GM12878 (cell line): Measurements from ENCODE around the gene HOPX. TPM values are rescaled to one million over a fixed set of nuclear protein-coding genes. Genes with fewer than 3 reads are reported as not detected.

Experiments
- ATAC-seq: fragments of 200-7000 bp; cut with Tn5 transposase; 3 replicates; pipeline ENCODE4 v1.9.1; 2020; ENCODE audit warnings: mild to moderate bottlenecking, moderate library complexity
- BruUV-seq: library from RNA; stranded (reverse); fragments of 400-500 nt; replicated peaks from 2 replicates; lab custom pipeline; 2021; lab: Mats Ljungman, UMichigan
- CTCF ChIA-PET: fragments of 300-600 bp; sonication (Branson Sonifier 250); formaldehyde crosslinking; extraction: SDS; loops from one replicate; lab custom pipeline; 2021; ENCODE audit warnings: inconsistent platforms; lab: Yijun Ruan, JAX
- POLR2A ChIA-PET: fragments of 350-600 bp; formaldehyde crosslinking; extraction: SDS; loops from one replicate; lab custom pipeline; 2021; ENCODE audit warnings: inconsistent platforms; lab: Charles Lee
- RAD21 ChIA-PET: fragments of 300-600 bp; sonication (Branson Sonifier 250); formaldehyde crosslinking; loops from one replicate; lab custom pipeline; 2023; ENCODE audit warnings: antibody characterized with exemption; ENCODE audit not compliant: unreplicated experiment; lab: Charles Lee
- SMC1A ChIA-PET: fragments of 300-600 bp; sonication (Branson Sonifier 250); formaldehyde crosslinking; loops from one replicate; lab custom pipeline; 2023; ENCODE audit not compliant: unreplicated experiment, uncharacterized antibody; lab: Charles Lee
- DNase-seq: peaks from one replicate; pipeline ENCODE4 v3.0.0-alpha.2; 2011; ENCODE audit warnings: low read depth, low spot score
- FAIRE-seq: peaks from 3 replicates; lab custom pipeline; 2011; peaks lifted over from hg19 to GRCh38; lab: Jason Lieb, UNC
- H2AFZ ChIP-seq: 2 replicates; pipeline ENCODE4 v1.6.0; 2011; ENCODE audit warnings: low read depth, low read length, control low read depth; ENCODE audit not compliant: control insufficient read depth
- H3K27ac ChIP-seq: 2 replicates; pipeline ENCODE4 v1.5.1; 2011; ENCODE audit warnings: control low read depth; ENCODE audit not compliant: control insufficient read depth, insufficient read depth
- H3K27me3 ChIP-seq, 2 experiments: replicated peaks in 1 of 2; 2 replicates each; pipeline versions ENCODE4 v1.6.0 to v1.6.1; 2011; ENCODE audit warnings: low read length in 1 of 2; ENCODE audit not compliant: control insufficient read depth in 2 of 2, insufficient read depth in 2 of 2
- H3K36me3 ChIP-seq, 2 experiments: 2 replicates each; pipeline ENCODE4 v1.5.1; 2011; ENCODE audit warnings: low read length in 1 of 2; ENCODE audit not compliant: control insufficient read depth in 2 of 2, insufficient read depth in 2 of 2
- H3K4me1 ChIP-seq: 2 replicates; pipeline ENCODE4 v1.6.1; 2011; ENCODE audit warnings: mild to moderate bottlenecking, low read length, moderate library complexity, mixed read lengths; ENCODE audit not compliant: control insufficient read depth, insufficient read depth
- H3K4me2 ChIP-seq: 2 replicates; pipeline ENCODE4 v1.6.0; 2011; ENCODE audit warnings: control low read depth; ENCODE audit not compliant: control insufficient read depth, insufficient read depth
- H3K4me3 ChIP-seq: fragments of 200-600 bp; sonication (generic); 2 replicates; pipeline ENCODE4 v1.5.1; 2016
- H3K79me2 ChIP-seq: 2 replicates; pipeline ENCODE4 v1.6.0; 2011; ENCODE audit warnings: low read length; ENCODE audit not compliant: control insufficient read depth, insufficient read depth
- H3K9ac ChIP-seq: 2 replicates; pipeline ENCODE4 v1.8.0; 2011; ENCODE audit warnings: low read length, control low read depth, mixed read lengths; ENCODE audit not compliant: control insufficient read depth, insufficient read depth
- H3K9me3 ChIP-seq: replicated peaks from 3 replicates; pipeline ENCODE4 v1.5.1; 2011; ENCODE audit warnings: mild to moderate bottlenecking, low read length; ENCODE audit not compliant: control insufficient read depth, insufficient read depth
- H4K20me1 ChIP-seq: 2 replicates; pipeline ENCODE4 v1.6.0; 2011; ENCODE audit not compliant: control insufficient read depth, insufficient read depth
- CHD2 ChIP-seq: IDR thresholded peaks from 2 replicates; pipeline ENCODE4 v1.6.1; 2011; ENCODE audit warnings: low read depth, low read length, improper control_type of control experiment, borderline replicate concordance
- EED ChIP-seq: sonication (generic); IDR thresholded peaks from 2 replicates; pipeline ENCODE4 v1.6.1; 2016; ENCODE audit warnings: antibody characterized with exemption, low read depth
- EP300 ChIP-seq, 2 experiments: fragments of 150-350 bp in 1 of 2; IDR thresholded peaks; 2 replicates each; pipeline ENCODE4 v1.6.1; 2011 to 2012; ENCODE audit warnings: low read depth in 2 of 2, low read length in 2 of 2, borderline replicate concordance in 1 of 2, improper control_type of control experiment in 1 of 2, inconsistent platforms in 1 of 2; ENCODE audit not compliant: control insufficient read depth in 1 of 2
- EZH2 ChIP-seq: IDR thresholded peaks from 2 replicates; pipeline ENCODE4 v1.6.1; 2012; ENCODE audit warnings: low read depth, mild to moderate bottlenecking, control low read depth, inconsistent platforms, low read length, borderline replicate concordance; ENCODE audit not compliant: control insufficient read depth
- IKZF1 ChIP-seq: fragments of 450-650 bp; conservative IDR thresholded peaks from 2 replicates; pipeline ENCODE4 v1.6.1; 2017; ENCODE audit warnings: antibody characterized with exemption, mild to moderate bottlenecking
- KAT2A ChIP-seq: conservative IDR thresholded peaks from 2 replicates; pipeline ENCODE4 v1.6.1; 2011; ENCODE audit warnings: low read depth, low read length; ENCODE audit not compliant: control insufficient read depth
- NFYA ChIP-seq: IDR thresholded peaks from 2 replicates; pipeline ENCODE4 v1.6.1; 2011; ENCODE audit warnings: low read depth, mild to moderate bottlenecking, low read length, improper control_type of control experiment, borderline replicate concordance
- POLR2AphosphoS5 ChIP-seq: IDR thresholded peaks from 2 replicates; pipeline ENCODE4 v1.6.1; 2011; ENCODE audit warnings: mild to moderate bottlenecking, low read length, inconsistent platforms
- RELA ChIP-seq: fragments of 450-650 bp; IDR thresholded peaks from 2 replicates; pipeline ENCODE4 v1.8.0; 2014; ENCODE audit warnings: borderline replicate concordance; ENCODE audit not compliant: partially characterized antibody
- TCF3 ChIP-seq: IDR thresholded peaks from 2 replicates; pipeline ENCODE4 v1.6.1; 2012; ENCODE audit warnings: low read depth, mild to moderate bottlenecking, low read length, borderline replicate concordance; ENCODE audit not compliant: insufficient read depth
- ZBTB4 ChIP-seq: fragments of 450-650 bp; formaldehyde crosslinking; IDR thresholded peaks from 2 replicates; pipeline ENCODE4 v1.4.0; 2022; ENCODE audit warnings: mild to moderate bottlenecking, moderate library complexity
- ZZZ3 ChIP-seq: IDR thresholded peaks from 2 replicates; pipeline ENCODE4 v1.6.1; 2011; ENCODE audit warnings: low read depth; ENCODE audit not compliant: control insufficient read depth, insufficient read length
- WGBS: methylation state at CpG from one replicate; pipeline ENCODE4 v1.1.6; 2016; ENCODE audit warnings: low lambda C conversion rate; ENCODE audit not compliant: insufficient replicate concordance, insufficient coverage; ENCODE audit errors: missing lambda C conversion rate; 5-methylcytosine and 5-hydroxymethylcytosine counted together
- in situ Hi-C: fragments of 300-500 bp; cut with MboI; formaldehyde crosslinking; loops from 9 replicates; pipeline ENCODE4 v1.14.3; 2018; ENCODE audit warnings: mixed read lengths
- intact Hi-C: fragments of 100-400 bp; cut with micrococcal nuclease; formaldehyde crosslinking; loops from one replicate; pipeline ENCODE4 v1.14.2; 2022; ENCODE audit not compliant: unreplicated experiment
- polyA plus RNA-seq, 11 experiments: library from polyadenylated mRNA; depleted of rRNA in 4 of 11; unstranded in 6 of 11; stranded (reverse) in 5 of 11; fragments of >200 nt; fragmentation: Nextera tagmentation in 4 of 11; fragmentation: Illumina TruSeq in 1 of 11; extraction: Ambion mirVana in 4 of 11; extraction: Trizol in 1 of 11; gene quantifications; 1 replicate in 1 of 11; 2 replicates in 10 of 11; pipeline versions ENCODE4 v1.2.1 to v1.2.3, GENCODE V29; 2011 to 2016; ENCODE audit warnings: inconsistent platforms in 2 of 11, missing spikeins in 2 of 11, low read depth in 1 of 11
- total RNA-seq, 4 experiments: library from RNA; depleted of rRNA in 3 of 4; stranded (reverse); fragments of >200 nt in 3 of 4; fragmentation: Illumina TruSeq in 1 of 4; extraction: Trizol in 1 of 4; gene quantifications; 2 replicates each; pipeline versions ENCODE4 v1.2.1 to v1.2.3, GENCODE V29; 2013 to 2021
- TF ChIP-seq, protein P1 (sequence below): IDR thresholded peaks from 2 replicates; pipeline ENCODE4 v1.6.1; 2011; ENCODE audit warnings: low read depth, mild to moderate bottlenecking, low read length, moderate library complexity, borderline replicate concordance; ENCODE audit errors: extremely low read depth
- TF ChIP-seq, protein P2 (sequence below): fragments of 450-650 bp; IDR thresholded peaks from 2 replicates; pipeline ENCODE4 v1.6.1; 2018; ENCODE audit warnings: mild to moderate bottlenecking, low read depth, moderate library complexity; ENCODE audit not compliant: partially characterized antibody
- TF ChIP-seq, protein P3 (sequence below): IDR thresholded peaks from 2 replicates; pipeline ENCODE4 v1.6.1; 2012; ENCODE audit warnings: low read depth, low read length, improper control_type of control experiment

Gene HOPX
- total and polyA plus RNA-seq, 10 of the 15 experiments (the other 5 are each of a cell fraction or from before 2014, with no cell fraction given): 0.11 to 0.40 (median 0.23) TPM; not detected in 4

DNA sequence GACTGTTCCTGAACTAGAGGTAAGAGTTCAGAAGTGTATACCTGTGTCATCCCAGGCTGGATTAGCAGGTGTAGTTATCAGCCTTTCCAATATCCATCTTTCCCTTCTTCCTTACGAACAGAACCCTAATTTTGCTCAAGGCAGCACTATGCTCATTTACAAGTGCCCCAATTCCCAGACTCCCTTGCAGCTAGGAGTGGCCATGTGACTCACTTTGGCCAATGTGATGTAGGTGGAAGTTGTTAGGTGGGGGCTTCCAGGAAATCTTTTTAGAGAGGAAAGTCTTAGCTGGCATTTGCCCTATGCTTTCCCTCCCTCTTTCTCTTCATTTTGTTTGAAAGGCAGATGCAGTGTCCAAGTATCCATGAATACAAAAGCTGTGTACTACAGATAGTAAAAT lies 34.8 kb downstream of the HOPX start:
- Histone ChIP-seq H3K4me3 (no peak overlapping the region), H3K9ac (no peak overlapping the region), H3K9me3 (no peaks in the 10 kb centered on the region; the same call in 2 of the 3 replicates), H3K4me1 (peaks cover 5% of the 10 kb centered on the region; the same call in 1 of the 2 replicates), H3K36me3 (no peaks in the 10 kb centered on the region), H3K27me3 (no peaks in the 10 kb centered on the region; a peak in 1 of 4 replicates), H3K79me2 (no peaks in the 10 kb centered on the region), H3K4me2 (no peak overlapping the region), H2AFZ (no peak overlapping the region), H4K20me1 (no peaks in the 10 kb centered on the region), H3K27ac (no peak overlapping the region)
- 0% methylated on average over 1 of the region's 1 CpG for WGBS
- SMC1A ChIA-PET: no interaction called here
- in situ Hi-C loops (no loop called here), intact Hi-C loops (no loop called here)
- CTCF ChIA-PET: no interaction called here
- no TSS peak for BruUV-seq
- FAIRE-seq (no peak), ATAC-seq (no peak), DNase-seq (no peak)
- POLR2A ChIA-PET: no interaction called here
- no peak for TF ChIP-seq EZH2
- no peak for TF ChIP-seq ZBTB4 (CRISPR knock-in tag)
- TF ChIP-seq, protein P1, sequence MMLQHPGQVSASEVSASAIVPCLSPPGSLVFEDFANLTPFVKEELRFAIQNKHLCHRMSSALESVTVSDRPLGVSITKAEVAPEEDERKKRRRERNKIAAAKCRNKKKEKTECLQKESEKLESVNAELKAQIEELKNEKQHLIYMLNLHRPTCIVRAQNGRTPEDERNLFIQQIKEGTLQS: no peak
- TF ChIP-seq EP300 (IDR thresholded peaks at IDR 0.05; ENCODE audit: borderline replicate concordance in 1 of 2, control insufficient read depth in 1 of 2, low read depth in 2 of 2, low read length in 2 of 2): no peak
- no peak for TF ChIP-seq RELA
- TF ChIP-seq EED: no peak
- TF ChIP-seq NFYA: no peak
- TF ChIP-seq, protein P2, sequence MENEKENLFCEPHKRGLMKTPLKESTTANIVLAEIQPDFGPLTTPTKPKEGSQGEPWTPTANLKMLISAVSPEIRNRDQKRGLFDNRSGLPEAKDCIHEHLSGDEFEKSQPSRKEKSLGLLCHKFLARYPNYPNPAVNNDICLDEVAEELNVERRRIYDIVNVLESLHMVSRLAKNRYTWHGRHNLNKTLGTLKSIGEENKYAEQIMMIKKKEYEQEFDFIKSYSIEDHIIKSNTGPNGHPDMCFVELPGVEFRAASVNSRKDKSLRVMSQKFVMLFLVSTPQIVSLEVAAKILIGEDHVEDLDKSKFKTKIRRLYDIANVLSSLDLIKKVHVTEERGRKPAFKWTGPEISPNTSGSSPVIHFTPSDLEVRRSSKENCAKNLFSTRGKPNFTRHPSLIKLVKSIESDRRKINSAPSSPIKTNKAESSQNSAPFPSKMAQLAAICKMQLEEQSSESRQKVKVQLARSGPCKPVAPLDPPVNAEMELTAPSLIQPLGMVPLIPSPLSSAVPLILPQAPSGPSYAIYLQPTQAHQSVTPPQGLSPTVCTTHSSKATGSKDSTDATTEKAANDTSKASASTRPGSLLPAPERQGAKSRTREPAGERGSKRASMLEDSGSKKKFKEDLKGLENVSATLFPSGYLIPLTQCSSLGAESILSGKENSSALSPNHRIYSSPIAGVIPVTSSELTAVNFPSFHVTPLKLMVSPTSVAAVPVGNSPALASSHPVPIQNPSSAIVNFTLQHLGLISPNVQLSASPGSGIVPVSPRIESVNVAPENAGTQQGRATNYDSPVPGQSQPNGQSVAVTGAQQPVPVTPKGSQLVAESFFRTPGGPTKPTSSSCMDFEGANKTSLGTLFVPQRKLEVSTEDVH: no peak
- TF ChIP-seq ZZZ3: no peak
- no peak for TF ChIP-seq POLR2AphosphoS5
- TF ChIP-seq CHD2: no peak
- TF ChIP-seq, protein P3, sequence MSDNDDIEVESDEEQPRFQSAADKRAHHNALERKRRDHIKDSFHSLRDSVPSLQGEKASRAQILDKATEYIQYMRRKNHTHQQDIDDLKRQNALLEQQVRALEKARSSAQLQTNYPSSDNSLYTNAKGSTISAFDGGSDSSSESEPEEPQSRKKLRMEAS: no peak
- TF ChIP-seq TCF3: no peak
- TF ChIP-seq KAT2A: no peak
- TF ChIP-seq IKZF1: no peak
- RAD21 ChIA-PET: no interaction called here
